Occipital lobe (tissue), 3 donors: ENCODE measurements around the gene SKP2. TPM values are rescaled to one million over a fixed set of nuclear protein-coding genes. Genes with fewer than 3 reads are reported as not detected.

ENCODE experiments used
- DNase-seq: peaks from one replicate; lab custom pipeline; 2025; lab: John Stamatoyannopoulos, UW
- small RNA-seq: library from RNA; depleted of rRNA; stranded (forward); fragments of <200 nt; gene quantifications from one replicate; pipeline ENCODE3, GENCODE V24; 2014
- total RNA-seq: library from RNA; depleted of rRNA; stranded (reverse); fragments of >200 nt; gene quantifications from one replicate; pipeline ENCODE4 v1.2.3, GENCODE V29; 2014

The SKP2 gene
- total RNA-seq, 1 donor from 2014 or later, result 19.8 TPM

- DNase-seq, result no peak
Measured at GRCh38 chr5:36199620-36200019, 47.7 kb downstream of the SKP2 start.

- no peak for DNase-seq
Measured at GRCh38 chr5:36200513-36200912, 48.6 kb downstream of the SKP2 start.

GRCh38 chr5:36202521-36202961 is 50.6 kb downstream of the SKP2 start:
- DNase-seq, result no peak

- no peak for DNase-seq
Measured at GRCh38 chr5:36205329-36205728, 53.4 kb downstream of the SKP2 start.

GRCh38 chr5:36206913-36207312 is 55.0 kb downstream of the SKP2 start:
- no peak for DNase-seq

- DNase-seq, result no peak
Measured at GRCh38 chr5:36208786-36209185, 56.9 kb downstream of the SKP2 start.

GRCh38 chr5:36209664-36210063 is 57.8 kb downstream of the SKP2 start:
- no peak for DNase-seq

GRCh38 chr5:36214436-36214835 is 62.5 kb downstream of the SKP2 start:
- no peak for DNase-seq

- no peak for DNase-seq
Measured at GRCh38 chr5:36215910-36216309, 64.0 kb downstream of the SKP2 start.

- no peak for DNase-seq
Measured at GRCh38 chr5:36217567-36217966, 65.7 kb downstream of the SKP2 start.

GRCh38 chr5:36217988-36218387 is 66.1 kb downstream of the SKP2 start:
- DNase-seq, result no peak

GRCh38 chr5:36222620-36223019 is 70.7 kb downstream of the SKP2 start:
- no peak for DNase-seq

GRCh38 chr5:36227046-36227445 is 75.1 kb downstream of the SKP2 start:
- DNase-seq, result no peak

- DNase-seq, result no peak
Measured at GRCh38 chr5:36228505-36228904, 76.6 kb downstream of the SKP2 start.

GRCh38 chr5:36230151-36230790 is 78.4 kb downstream of the SKP2 start:
- no peak for DNase-seq

GRCh38 chr5:36232533-36232932 is 80.6 kb downstream of the SKP2 start:
- DNase-seq, result no peak

Small RNA genes within 50 kb of the gene (small RNA-seq; reads per million reads assigned to genes)
- gene MIR580 (0.55 reads per million, percentile 54 among the genes with 10 or more reads in this experiment), gene RNU6-1305P (not detected)

Other genes starting within 250 kb of the SKP2 start
- not detected for gene CAPSL, start 213.5 kb upstream of the SKP2 start, total RNA-seq
- gene UGT3A1, start 160.7 kb upstream of the SKP2 start, total RNA-seq, result not detected
- 0.16 TPM for gene UGT3A2, start 85.2 kb upstream of the SKP2 start, total RNA-seq
- 85.8 TPM for gene LMBRD2, start 224 bp upstream of the SKP2 start, total RNA-seq
- 116 TPM for gene NADK2, start 89.8 kb downstream of the SKP2 start, total RNA-seq
- 14.7 TPM for gene RANBP3L, start 149.8 kb downstream of the SKP2 start, total RNA-seq